K562 (cell line): Measurements from ENCODE around the gene ELMOD1.

Experiments used
- ATF2 ChIP-seq: sonication (generic); formaldehyde crosslinking; IDR thresholded peaks from 2 replicates; pipeline ENCODE4 v1.8.1; 2022; ENCODE audit warnings: missing genetic modification reagents
- BMI1 ChIP-seq: fragments of 150-350 bp; IDR thresholded peaks from 2 replicates; pipeline ENCODE4 v1.6.1; 2014; ENCODE audit warnings: low read length
- CHAMP1 ChIP-seq: fragments of 450-650 bp; IDR thresholded peaks from 2 replicates; pipeline ENCODE4 v1.6.1; 2016; ENCODE audit warnings: mild to moderate bottlenecking
- EP300 ChIP-seq: IDR thresholded peaks from 2 replicates; pipeline ENCODE4 v1.6.1; 2012; ENCODE audit warnings: low read length, improper control_type of control experiment
- JUNB ChIP-seq: fragments of 450-650 bp; formaldehyde crosslinking; conservative IDR thresholded peaks from 2 replicates; pipeline ENCODE4 v1.4.0; 2020; ENCODE audit warnings: mild to moderate bottlenecking
- MYC ChIP-seq, 2 experiments: fragments of 250-450 bp in 1 of 2; sonication (Bioruptor Pico) in 1 of 2; IDR thresholded peaks; 2 replicates each; pipeline versions ENCODE4 v1.5.1 to v1.6.1; 2012 to 2021; ENCODE audit warnings: low read depth in 2 of 2, borderline replicate concordance in 1 of 2, improper control_type of control experiment in 1 of 2, low read length in 1 of 2, mild to moderate bottlenecking in 1 of 2, moderate library complexity in 1 of 2
- PRPF4 ChIP-seq: fragments of 200-400 bp; formaldehyde crosslinking; IDR thresholded peaks from one replicate; pipeline ENCODE4 v1.6.1; 2017; ENCODE audit warnings: low read length, low read depth, mild to moderate bottlenecking; ENCODE audit not compliant: insufficient read depth, poor library complexity, severe bottlenecking
- PTTG1 ChIP-seq: fragments of 450-650 bp; IDR thresholded peaks from 2 replicates; pipeline ENCODE4 v1.6.1; 2016; ENCODE audit warnings: low read depth, mild to moderate bottlenecking, missing genetic modification characterization, missing compliant biosample characterization
- REST ChIP-seq, 2 experiments: fragments of 450-650 bp; formaldehyde crosslinking in 1 of 2; IDR thresholded peaks; 2 replicates each; pipeline versions ENCODE4 v1.4.0 to v1.6.1; 2014 to 2020; ENCODE audit warnings: mild to moderate bottlenecking in 2 of 2, borderline replicate concordance in 1 of 2, low read depth in 1 of 2
- SIX5 ChIP-seq, 2 experiments: IDR thresholded peaks; 2 replicates each; pipeline ENCODE4 v1.6.1; 2011; ENCODE audit warnings: low read length in 2 of 2, borderline replicate concordance in 1 of 2, low read depth in 1 of 2, mild to moderate bottlenecking in 1 of 2, moderate library complexity in 1 of 2; ENCODE audit not compliant: insufficient read depth in 1 of 2
- TF ChIP-seq, protein P1 (sequence below), 3 experiments: IDR thresholded peaks in 2 of 3; conservative IDR thresholded peaks in 1 of 3; 2 replicates each; pipeline ENCODE4 v1.5.1; 2011 to 2012; ENCODE audit warnings: low read length in 3 of 3, mild to moderate bottlenecking in 3 of 3, control low read depth in 2 of 3, improper control_type of control experiment in 1 of 3, inconsistent platforms in 1 of 3, low read depth in 1 of 3, mixed read lengths in 1 of 3, moderate library complexity in 1 of 3; ENCODE audit not compliant: insufficient read depth in 2 of 3
- TF ChIP-seq, protein P2 (sequence below): fragments of 250-450 bp; sonication (Bioruptor Pico); IDR thresholded peaks from 2 replicates; pipeline ENCODE4 v1.4.0; 2020; ENCODE audit warnings: mild to moderate bottlenecking, moderate library complexity
- TF ChIP-seq, protein P3 (sequence below): IDR thresholded peaks from 2 replicates; pipeline ENCODE4 v1.6.1; 2011; ENCODE audit not compliant: insufficient read length; ENCODE audit errors: extremely low read depth

DNA sequence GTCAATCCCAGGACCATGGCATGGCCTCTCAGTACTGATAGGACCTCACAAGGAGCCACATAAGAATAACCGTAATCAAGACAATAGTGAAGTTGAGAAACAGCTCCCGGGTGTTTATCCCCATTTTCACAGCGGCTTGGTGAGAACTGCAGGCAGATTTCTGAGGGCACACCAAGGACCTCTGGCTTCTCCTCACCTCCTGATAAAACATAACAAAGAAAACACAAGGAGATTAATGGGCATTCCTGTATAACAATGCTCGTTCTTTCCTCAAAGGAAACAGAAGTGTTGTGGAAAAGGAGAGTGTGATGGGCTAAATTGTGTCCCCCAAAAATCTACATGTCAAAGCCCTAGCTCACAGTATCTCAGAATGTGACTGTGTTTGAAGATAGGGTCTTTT, 116.9 kb downstream of the ELMOD1 start:
- TF ChIP-seq, protein P1, sequence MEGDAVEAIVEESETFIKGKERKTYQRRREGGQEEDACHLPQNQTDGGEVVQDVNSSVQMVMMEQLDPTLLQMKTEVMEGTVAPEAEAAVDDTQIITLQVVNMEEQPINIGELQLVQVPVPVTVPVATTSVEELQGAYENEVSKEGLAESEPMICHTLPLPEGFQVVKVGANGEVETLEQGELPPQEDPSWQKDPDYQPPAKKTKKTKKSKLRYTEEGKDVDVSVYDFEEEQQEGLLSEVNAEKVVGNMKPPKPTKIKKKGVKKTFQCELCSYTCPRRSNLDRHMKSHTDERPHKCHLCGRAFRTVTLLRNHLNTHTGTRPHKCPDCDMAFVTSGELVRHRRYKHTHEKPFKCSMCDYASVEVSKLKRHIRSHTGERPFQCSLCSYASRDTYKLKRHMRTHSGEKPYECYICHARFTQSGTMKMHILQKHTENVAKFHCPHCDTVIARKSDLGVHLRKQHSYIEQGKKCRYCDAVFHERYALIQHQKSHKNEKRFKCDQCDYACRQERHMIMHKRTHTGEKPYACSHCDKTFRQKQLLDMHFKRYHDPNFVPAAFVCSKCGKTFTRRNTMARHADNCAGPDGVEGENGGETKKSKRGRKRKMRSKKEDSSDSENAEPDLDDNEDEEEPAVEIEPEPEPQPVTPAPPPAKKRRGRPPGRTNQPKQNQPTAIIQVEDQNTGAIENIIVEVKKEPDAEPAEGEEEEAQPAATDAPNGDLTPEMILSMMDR (IDR thresholded peaks at IDR 0.05 in 2 of 3, conservative IDR thresholded peaks at IDR 0.05 in 1 of 3; ENCODE audit: insufficient read depth in 2 of 3, low read depth in 1 of 3, low read length in 3 of 3), result no peak
- TF ChIP-seq PRPF4, result no peak
- TF ChIP-seq CHAMP1, result no peak
- TF ChIP-seq, protein P2, sequence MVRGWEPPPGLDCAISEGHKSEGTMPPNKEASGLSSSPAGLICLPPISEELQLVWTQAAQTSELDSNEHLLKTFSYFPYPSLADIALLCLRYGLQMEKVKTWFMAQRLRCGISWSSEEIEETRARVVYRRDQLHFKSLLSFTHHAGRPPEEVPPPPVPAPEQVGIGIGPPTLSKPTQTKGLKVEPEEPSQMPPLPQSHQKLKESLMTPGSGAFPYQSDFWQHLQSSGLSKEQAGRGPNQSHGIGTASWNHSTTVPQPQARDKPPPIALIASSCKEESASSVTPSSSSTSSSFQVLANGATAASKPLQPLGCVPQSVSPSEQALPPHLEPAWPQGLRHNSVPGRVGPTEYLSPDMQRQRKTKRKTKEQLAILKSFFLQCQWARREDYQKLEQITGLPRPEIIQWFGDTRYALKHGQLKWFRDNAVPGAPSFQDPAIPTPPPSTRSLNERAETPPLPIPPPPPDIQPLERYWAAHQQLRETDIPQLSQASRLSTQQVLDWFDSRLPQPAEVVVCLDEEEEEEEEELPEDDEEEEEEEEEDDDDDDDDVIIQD (CRISPR knock-in tag), result no peak
- TF ChIP-seq BMI1, result no peak
- TF ChIP-seq, protein P3, sequence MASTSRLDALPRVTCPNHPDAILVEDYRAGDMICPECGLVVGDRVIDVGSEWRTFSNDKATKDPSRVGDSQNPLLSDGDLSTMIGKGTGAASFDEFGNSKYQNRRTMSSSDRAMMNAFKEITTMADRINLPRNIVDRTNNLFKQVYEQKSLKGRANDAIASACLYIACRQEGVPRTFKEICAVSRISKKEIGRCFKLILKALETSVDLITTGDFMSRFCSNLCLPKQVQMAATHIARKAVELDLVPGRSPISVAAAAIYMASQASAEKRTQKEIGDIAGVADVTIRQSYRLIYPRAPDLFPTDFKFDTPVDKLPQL, result no peak
- TF ChIP-seq REST (IDR thresholded peaks at IDR 0.05; ENCODE audit: borderline replicate concordance), result no peak
- no peak for TF ChIP-seq REST (CRISPR knock-in tag; IDR thresholded peaks at IDR 0.05; ENCODE audit: low read depth)
- no peak for TF ChIP-seq EP300
- TF ChIP-seq ATF2 (CRISPR knock-in tag), result no peak
- no peak for TF ChIP-seq SIX5 (IDR thresholded peaks at IDR 0.05; ENCODE audit: borderline replicate concordance in 1 of 2, insufficient read depth in 1 of 2, low read depth in 1 of 2, low read length in 2 of 2)
- TF ChIP-seq JUNB (CRISPR knock-in tag), result no peak
- TF ChIP-seq MYC (IDR thresholded peaks at IDR 0.05; ENCODE audit: low read depth, low read length), result no peak
- TF ChIP-seq MYC (CRISPR knock-in tag; IDR thresholded peaks at IDR 0.05; ENCODE audit: borderline replicate concordance, low read depth), result no peak
- no peak for TF ChIP-seq PTTG1 (tag)
